VCaP (cell line): Measurements from ENCODE around the gene AAGAB.
"Not testable (repeated sequence)": the region's sequence is repeated elsewhere in the genome, so short reads cannot be mapped to it uniquely, and the experiment has no call there.

Experiments
- H3K27ac ChIP-seq: fragments of 450-650 bp; 2 replicates; pipeline ENCODE4 v1.5.1; 2017
- CTCF ChIP-seq: fragments of 450-650 bp; conservative IDR thresholded peaks from 2 replicates; pipeline ENCODE4 v1.5.1; 2017; ENCODE audit warnings: mild to moderate bottlenecking, moderate library complexity

The AAGAB gene

GRCh38 chr15:67248011-67248505 lies 6.4 kb downstream of the AAGAB start:
- H3K27ac ChIP-seq: no peak overlapping the region
- no peak for TF ChIP-seq CTCF

GRCh38 chr15:67246606-67247005 lies 7.9 kb downstream of the AAGAB start:
- not testable (repeated sequence) for H3K27ac ChIP-seq

- no peak for TF ChIP-seq CTCF
- H3K27ac ChIP-seq: no peak overlapping the region
These were observed 9.4 kb downstream of the AAGAB start for GRCh38 chr15:67244971-67245478.

- H3K27ac ChIP-seq: no peak overlapping the region
These were observed 11.8 kb downstream of the AAGAB start for GRCh38 chr15:67242708-67243111.

GRCh38 chr15:67241132-67241855 lies 13.2 kb downstream of the AAGAB start:
- TF ChIP-seq CTCF: no peak
- H3K27ac ChIP-seq: peak overlapping the region; percentile 31; the same call in 1 of the 2 replicates

More at GRCh38 chr15:67242708-67243111, 11.8 kb downstream of the AAGAB start:
- no peak for TF ChIP-seq CTCF

GRCh38 chr15:67240235-67241131 lies 14.0 kb downstream of the AAGAB start:
- peak; percentile 82 for TF ChIP-seq CTCF
- peak overlapping the region; percentile 31; the same call in 1 of the 2 replicates for H3K27ac ChIP-seq

GRCh38 chr15:67232591-67232990 lies 21.9 kb downstream of the AAGAB start:
- H3K27ac ChIP-seq: peak overlapping the region; percentile 21
- no peak for TF ChIP-seq CTCF
